ENCODE measurements around the gene SLC5A10.
A peak's percentile ranks its signal among the peaks of the same experiment; 100 is the strongest.

DNA sequence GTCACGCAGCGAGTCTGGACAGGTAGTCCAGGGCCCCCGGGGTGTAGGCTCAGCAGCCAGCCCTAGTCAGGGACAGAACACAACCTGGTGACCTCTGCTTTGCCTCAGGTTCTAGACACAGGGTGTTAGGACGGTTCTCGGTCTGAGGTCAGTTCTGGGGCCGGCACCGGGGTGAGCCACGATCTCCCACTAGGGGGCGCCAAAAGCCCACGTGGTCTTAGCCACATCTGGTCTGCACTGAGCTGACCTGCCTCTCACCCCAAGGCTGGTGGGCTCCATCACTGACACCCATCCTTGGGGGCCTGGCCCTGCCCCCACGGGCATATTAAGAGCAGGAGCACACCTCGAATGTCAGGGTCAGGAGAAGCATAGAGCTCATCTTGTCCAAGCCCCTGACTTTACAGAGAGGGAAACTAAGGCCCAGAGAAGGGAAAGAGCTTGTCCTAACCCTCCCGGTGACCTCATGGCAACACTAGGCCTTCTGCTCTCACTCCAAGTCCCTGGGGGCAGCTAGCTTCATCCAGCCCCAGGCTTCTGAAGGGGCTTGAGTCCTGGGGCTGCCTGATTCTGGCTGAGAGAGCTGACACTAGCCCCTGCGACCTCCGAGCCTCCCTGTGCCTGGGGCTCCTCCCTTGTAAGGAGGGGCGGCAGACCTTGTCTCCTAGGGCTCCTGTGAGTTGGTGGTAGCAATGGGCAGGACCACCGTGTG lies 9.0 kb downstream of the SLC5A10 start:
- no peak for TF ChIP-seq EZH2 (IDR thresholded peaks at IDR 0.05; ENCODE audit: borderline replicate concordance, low read depth, low read length, poor library complexity, severe bottlenecking)
- TF ChIP-seq, protein P1, sequence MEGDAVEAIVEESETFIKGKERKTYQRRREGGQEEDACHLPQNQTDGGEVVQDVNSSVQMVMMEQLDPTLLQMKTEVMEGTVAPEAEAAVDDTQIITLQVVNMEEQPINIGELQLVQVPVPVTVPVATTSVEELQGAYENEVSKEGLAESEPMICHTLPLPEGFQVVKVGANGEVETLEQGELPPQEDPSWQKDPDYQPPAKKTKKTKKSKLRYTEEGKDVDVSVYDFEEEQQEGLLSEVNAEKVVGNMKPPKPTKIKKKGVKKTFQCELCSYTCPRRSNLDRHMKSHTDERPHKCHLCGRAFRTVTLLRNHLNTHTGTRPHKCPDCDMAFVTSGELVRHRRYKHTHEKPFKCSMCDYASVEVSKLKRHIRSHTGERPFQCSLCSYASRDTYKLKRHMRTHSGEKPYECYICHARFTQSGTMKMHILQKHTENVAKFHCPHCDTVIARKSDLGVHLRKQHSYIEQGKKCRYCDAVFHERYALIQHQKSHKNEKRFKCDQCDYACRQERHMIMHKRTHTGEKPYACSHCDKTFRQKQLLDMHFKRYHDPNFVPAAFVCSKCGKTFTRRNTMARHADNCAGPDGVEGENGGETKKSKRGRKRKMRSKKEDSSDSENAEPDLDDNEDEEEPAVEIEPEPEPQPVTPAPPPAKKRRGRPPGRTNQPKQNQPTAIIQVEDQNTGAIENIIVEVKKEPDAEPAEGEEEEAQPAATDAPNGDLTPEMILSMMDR (conservative IDR thresholded peaks at IDR 0.05; ENCODE audit: low read depth, low read length), result peak; percentile 94

Measured in A673 (cell line).